DMS153 treated with DMSO at 0.1 percent for 48 hours (cell line): ENCODE results near the gene BAHD1.

ENCODE experiments used
- DNase-seq: peaks from one replicate; lab custom pipeline; 2025; ENCODE audit not compliant: unreplicated experiment; lab: John Stamatoyannopoulos, UW

The BAHD1 gene

GRCh38 chr15:40421246-40422157, 19.3 kb upstream of the BAHD1 start:
- no peak for DNase-seq

GRCh38 chr15:40424483-40425115, 16.2 kb upstream of the BAHD1 start:
- no peak for DNase-seq

- no peak for DNase-seq
Observed at GRCh38 chr15:40425681-40426080, 15.1 kb upstream of the BAHD1 start.

GRCh38 chr15:40427188-40427587, 13.6 kb upstream of the BAHD1 start:
- no peak for DNase-seq

GRCh38 chr15:40428185-40428584, 12.6 kb upstream of the BAHD1 start:
- DNase-seq: no peak

GRCh38 chr15:40429068-40429710, 11.6 kb upstream of the BAHD1 start:
- no peak for DNase-seq

- no peak for DNase-seq
Observed at GRCh38 chr15:40430271-40430805, 10.4 kb upstream of the BAHD1 start.

GRCh38 chr15:40435023-40435709, 5.6 kb upstream of the BAHD1 start:
- no peak for DNase-seq

GRCh38 chr15:40435710-40436089, 5.1 kb upstream of the BAHD1 start:
- no peak for DNase-seq

- DNase-seq: no peak
Observed at GRCh38 chr15:40436116-40436891, 4.4 kb upstream of the BAHD1 start.

GRCh38 chr15:40436892-40437751, 3.6 kb upstream of the BAHD1 start:
- no peak for DNase-seq

GRCh38 chr15:40437752-40438687, 2.7 kb upstream of the BAHD1 start:
- DNase-seq: no peak

GRCh38 chr15:40438712-40439111, 2.0 kb upstream of the BAHD1 start:
- DNase-seq: no peak

GRCh38 chr15:40439461-40439959, 1.2 kb upstream of the BAHD1 start:
- no peak for DNase-seq

GRCh38 chr15:40439960-40440742, 602 bp upstream of the BAHD1 start:
- no peak for DNase-seq

- no peak for DNase-seq
Observed at GRCh38 chr15:40441565-40442531, 1.1 kb downstream of the BAHD1 start.
